T47D (cell line): Measurements from ENCODE around the gene DOCK9.

Experiments used
- DNase-seq, 2 experiments: peaks; one replicate each; pipeline versions ENCODE4 v3.0.0 to v3.0.0-alpha.2; 2011 to 2012; ENCODE audit warnings: low read depth in 1 of 2, low spot score in 1 of 2
- JUND ChIP-seq: IDR thresholded peaks from 2 replicates; pipeline ENCODE4 v1.6.1; 2012; ENCODE audit warnings: low read depth
- in situ Hi-C: cut with HindIII; loops from 2 replicates; pipeline ENCODE4 v1.10.0; 2016; ENCODE audit warnings: low sequenced_read_pairs, low pct_unique_long_range_greater_than_20kb

DOCK9 gene

DNA sequence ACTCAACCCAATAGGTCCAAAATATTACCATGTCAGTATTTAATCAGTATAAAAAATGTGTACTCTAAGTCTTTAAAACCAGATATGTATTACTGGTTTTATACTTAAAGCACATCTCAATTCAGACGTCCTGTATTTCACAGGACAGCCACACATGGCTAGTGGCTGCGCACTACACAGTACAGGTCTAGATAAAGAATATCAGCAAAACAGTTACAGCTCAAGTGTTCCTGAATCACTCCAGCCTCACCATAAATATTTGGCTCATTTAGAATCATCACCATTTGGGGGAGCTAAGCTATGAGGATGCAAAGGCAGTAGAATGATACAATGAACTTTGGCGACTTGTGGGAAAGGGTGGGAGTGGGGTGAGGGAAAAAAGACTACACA is 89.0 kb downstream of the DOCK9 start:
- no peak for DNase-seq
- TF ChIP-seq JUND = no peak
- in situ Hi-C loops = no loop called here

DNA sequence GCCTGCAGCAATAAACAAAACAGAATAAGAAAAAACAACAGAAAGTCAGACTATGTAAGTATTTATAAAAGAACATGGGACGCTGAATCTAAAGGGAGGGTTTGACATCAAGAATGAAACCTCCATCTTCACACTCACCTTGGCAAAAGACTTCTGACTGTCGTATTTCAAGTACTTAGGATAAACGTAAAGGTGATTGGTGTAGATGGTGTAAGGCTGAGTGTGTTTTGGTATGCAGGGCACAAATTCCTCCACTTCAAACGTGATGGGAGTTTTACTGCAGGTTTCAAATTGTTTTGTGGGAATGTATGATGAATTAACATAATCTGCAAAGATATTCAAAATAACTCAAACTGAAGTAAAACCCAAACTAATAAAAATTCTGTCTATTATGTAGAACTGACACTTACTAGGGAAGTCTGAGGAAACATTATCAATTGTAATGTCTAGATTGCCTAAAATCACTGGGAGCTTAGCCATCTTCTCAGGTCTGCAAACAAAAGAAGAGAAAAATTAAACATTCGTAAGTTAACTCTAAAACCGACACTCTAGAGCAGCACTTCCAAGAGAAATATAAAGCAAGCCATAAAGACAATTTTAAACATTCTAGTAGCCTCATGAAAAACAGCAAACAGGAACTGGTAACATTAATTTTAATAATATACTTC is 89.5 kb downstream of the DOCK9 start:
- DNase-seq = no peak
- no peak for TF ChIP-seq JUND
- in situ Hi-C loops = no loop called here

DNA sequence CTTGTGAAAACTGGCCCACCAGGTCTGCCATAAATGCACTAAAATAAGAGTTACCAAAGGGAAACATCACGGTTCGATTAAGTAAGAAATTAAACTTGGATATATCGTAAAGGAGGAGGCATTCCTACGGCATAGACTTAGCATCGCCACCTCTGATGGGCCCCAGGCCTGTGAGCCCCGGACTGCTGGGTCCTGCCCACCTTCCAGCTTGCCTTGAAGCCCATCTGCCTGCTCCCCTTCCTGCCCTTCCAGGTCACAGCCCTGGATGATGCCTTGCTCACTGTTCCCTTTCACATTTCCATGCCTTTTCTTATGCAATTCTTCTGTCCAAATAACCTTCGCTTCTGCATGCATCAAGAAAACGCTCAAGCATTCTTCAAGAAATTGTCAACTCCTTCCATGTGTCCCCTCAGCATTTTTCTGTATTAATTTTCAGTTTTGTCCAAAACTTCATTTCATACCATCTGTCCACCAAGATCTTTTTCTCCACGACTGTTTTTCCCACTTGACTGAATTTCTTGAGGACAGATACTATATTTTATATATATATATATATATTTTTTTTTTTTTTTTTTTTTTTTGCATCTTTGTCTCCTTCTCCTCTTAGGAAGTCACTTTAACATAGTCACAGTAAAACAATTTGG is 91.2 kb downstream of the DOCK9 start:
- in situ Hi-C loops = no loop called here
- no peak for TF ChIP-seq JUND
- DNase-seq = no peak

- no peak for DNase-seq
- TF ChIP-seq JUND = no peak
- in situ Hi-C loops = no loop called here
These were observed 92.3 kb downstream of the DOCK9 start for GRCh38 chr13:98885600-98885999.

GRCh38 chr13:98883998-98884397 is 93.9 kb downstream of the DOCK9 start:
- DNase-seq = no peak
- TF ChIP-seq JUND = no peak
- in situ Hi-C loops = no loop called here

GRCh38 chr13:98881390-98881789 is 96.5 kb downstream of the DOCK9 start:
- in situ Hi-C loops = no loop called here
- TF ChIP-seq JUND = no peak
- DNase-seq = no peak

- no peak for DNase-seq
- in situ Hi-C loops = no loop called here
- TF ChIP-seq JUND = no peak
These were observed 97.2 kb downstream of the DOCK9 start for GRCh38 chr13:98880677-98881076.

- no peak for TF ChIP-seq JUND
- in situ Hi-C loops = no loop called here
- no peak for DNase-seq
These were observed 97.9 kb downstream of the DOCK9 start for GRCh38 chr13:98879957-98880356.

DNA sequence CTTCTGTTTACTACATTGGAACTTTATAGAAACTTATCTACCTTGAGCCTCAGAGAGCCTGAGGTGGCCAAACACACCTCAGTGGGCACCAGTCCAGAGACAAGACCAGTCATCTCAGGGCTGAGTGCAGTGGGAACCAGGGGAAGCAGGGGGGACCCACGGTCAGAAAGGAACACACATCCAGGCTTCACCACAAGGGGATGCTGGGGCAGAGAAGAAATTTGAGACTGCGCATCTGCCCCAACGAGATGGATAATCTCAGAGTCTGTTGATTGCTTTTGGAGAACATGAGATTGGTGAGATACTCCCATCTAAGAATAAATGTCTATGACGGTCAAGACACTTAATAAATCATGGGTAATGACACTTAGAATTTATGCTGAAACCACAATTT is 98.7 kb downstream of the DOCK9 start:
- no peak for TF ChIP-seq JUND
- DNase-seq = no peak
- in situ Hi-C loops = no loop called here

DNA sequence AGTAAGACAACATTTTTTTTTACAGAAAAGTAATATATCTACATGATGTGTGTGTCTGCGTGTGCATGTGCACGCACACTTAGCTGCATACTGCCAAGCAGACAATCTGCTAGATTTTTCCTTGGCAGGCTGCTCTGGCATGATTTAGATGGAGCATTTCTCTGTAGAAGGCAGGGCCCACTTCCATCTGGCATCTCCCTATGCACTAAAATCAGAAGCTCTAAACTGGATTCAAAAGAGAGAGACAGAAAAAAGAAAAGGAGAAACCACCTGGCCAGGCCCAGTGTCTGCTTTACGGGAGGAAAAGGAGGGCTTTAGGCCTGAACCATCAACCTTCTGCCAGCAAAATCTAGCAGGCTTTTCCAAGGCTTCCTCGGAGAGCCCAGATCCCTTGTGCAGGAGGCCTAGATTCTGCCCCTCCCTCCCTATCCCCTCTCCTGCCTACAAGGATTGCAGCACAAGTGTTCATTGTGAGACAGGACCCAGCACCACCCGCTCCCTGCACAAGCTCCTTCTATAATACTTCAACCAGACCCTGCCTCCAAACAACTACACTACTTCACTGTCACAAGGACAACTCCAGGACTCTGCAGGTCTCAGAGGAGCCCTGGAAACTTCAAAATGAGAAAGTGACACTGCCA is 99.3 kb downstream of the DOCK9 start:
- in situ Hi-C loops = no loop called here
- no peak for DNase-seq
- no peak for TF ChIP-seq JUND

DNA sequence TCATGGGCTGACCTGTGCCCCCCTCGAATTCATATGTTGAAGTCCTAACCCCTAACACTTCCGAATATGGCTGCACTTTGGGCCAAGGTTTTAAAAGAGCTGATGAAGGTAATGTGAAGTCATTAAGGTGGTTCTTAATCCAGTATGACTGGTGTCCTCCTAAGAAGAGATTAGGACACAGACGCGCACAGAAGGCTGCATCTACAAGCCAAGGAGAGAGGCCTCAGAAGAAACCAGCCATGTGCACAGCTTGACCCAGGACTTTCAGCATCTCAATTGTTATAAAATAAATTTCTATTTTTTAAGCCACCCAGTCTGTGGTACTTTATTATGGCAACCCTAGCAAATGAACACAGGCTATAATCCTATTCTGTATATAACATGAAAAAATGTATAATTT is 99.9 kb downstream of the DOCK9 start:
- in situ Hi-C loops = no loop called here
- DNase-seq = no peak
- TF ChIP-seq JUND = no peak

GRCh38 chr13:98877466-98877865 is 100.4 kb downstream of the DOCK9 start:
- no peak for TF ChIP-seq JUND
- no peak for DNase-seq
- in situ Hi-C loops = no loop called here

DNA sequence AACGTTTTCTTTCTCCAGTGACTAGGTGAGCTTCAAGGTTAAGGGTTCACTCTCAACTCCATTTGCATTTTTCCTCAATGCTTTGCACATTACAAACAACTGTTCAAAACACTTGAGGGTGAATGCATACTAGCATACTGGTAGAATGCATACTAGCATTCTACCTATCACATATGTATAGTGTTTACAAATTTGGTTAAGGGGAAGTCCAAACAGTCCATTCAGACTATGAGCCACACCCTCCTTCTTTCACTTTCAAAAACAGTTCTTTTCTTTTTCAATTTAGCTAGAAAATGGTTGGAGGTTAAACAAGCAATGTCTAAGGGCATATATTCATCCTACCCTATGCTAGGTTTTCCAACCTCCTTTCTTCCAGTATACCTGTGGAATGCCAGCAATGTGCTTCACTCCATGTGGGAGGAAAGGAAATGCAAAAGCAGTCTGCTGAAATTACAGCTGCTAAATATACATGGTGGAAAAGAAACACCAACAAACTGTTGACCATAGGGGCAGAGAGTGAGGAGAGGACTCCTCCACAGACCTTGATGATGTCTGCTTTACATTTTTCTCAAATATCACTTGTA is 102.6 kb downstream of the DOCK9 start:
- in situ Hi-C loops = no loop called here
- DNase-seq = no peak

More for the DNA sequence above, 102.6 kb downstream of the DOCK9 start:
- no peak for TF ChIP-seq JUND
